Fibroblast of skin of left biceps (primary cell): ENCODE measurements around the gene CERT1.
"Not testable (repeated sequence)": the region's sequence is repeated elsewhere in the genome, so short reads cannot be mapped to it uniquely, and the experiment has no call there.

ENCODE experiments used
- DNase-seq, 2 experiments: peaks; one replicate each; pipeline ENCODE4 v3.0.0-alpha.2; 2013; ENCODE audit warnings: low read depth in 2 of 2

The CERT1 gene

GRCh38 chr5:75511435-75512382, at the start of gene CERT1, which contains the start of gene POLK:
CERT1 (minus strand) TSS chr5:75511629; CDS start chr5:75511207, 422 bp downstream.
POLK (plus strand) TSS chr5:75511891.
- peak; percentile 96 for DNase-seq

GRCh38 chr5:75560655-75561054, 49.2 kb upstream of the CERT1 start:
- not testable (repeated sequence) for DNase-seq

GRCh38 chr5:75558981-75559632, 47.7 kb upstream of the CERT1 start:
- no peak for DNase-seq

- no peak for DNase-seq
Measured at GRCh38 chr5:75558221-75558620, 46.8 kb upstream of the CERT1 start.

- no peak for DNase-seq
Measured at GRCh38 chr5:75553358-75553757, 41.9 kb upstream of the CERT1 start.

GRCh38 chr5:75552764-75553163, 41.3 kb upstream of the CERT1 start:
- no peak for DNase-seq

GRCh38 chr5:75551471-75551870, 40.0 kb upstream of the CERT1 start:
- DNase-seq: peak; percentile 33

- no peak for DNase-seq
Measured at GRCh38 chr5:75550597-75550996, 39.2 kb upstream of the CERT1 start.

GRCh38 chr5:75547812-75548211, 36.4 kb upstream of the CERT1 start:
- DNase-seq: no peak

GRCh38 chr5:75546830-75547229, 35.4 kb upstream of the CERT1 start:
- no peak for DNase-seq

GRCh38 chr5:75545131-75545530, 33.7 kb upstream of the CERT1 start:
- DNase-seq: no peak

- no peak for DNase-seq
Measured at GRCh38 chr5:75538211-75538610, 26.8 kb upstream of the CERT1 start.

- DNase-seq: no peak
Measured at GRCh38 chr5:75536694-75537360, 25.4 kb upstream of the CERT1 start.

- no peak for DNase-seq
Measured at GRCh38 chr5:75536147-75536546, 24.7 kb upstream of the CERT1 start.

- no peak for DNase-seq
Measured at GRCh38 chr5:75534734-75535133, 23.3 kb upstream of the CERT1 start.

- peak; percentile 51 to 61 for DNase-seq
Measured at GRCh38 chr5:75533716-75534115, 22.3 kb upstream of the CERT1 start.

GRCh38 chr5:75532190-75532589, 20.8 kb upstream of the CERT1 start:
- DNase-seq: no peak

GRCh38 chr5:75529185-75529584, 17.8 kb upstream of the CERT1 start:
- DNase-seq: no peak

GRCh38 chr5:75526070-75526469, 14.6 kb upstream of the CERT1 start:
- DNase-seq: no peak

GRCh38 chr5:75525344-75525743, 13.9 kb upstream of the CERT1 start:
- no peak for DNase-seq

GRCh38 chr5:75524591-75524990, 13.2 kb upstream of the CERT1 start:
- no peak for DNase-seq

- DNase-seq: peak in 1 of 2 experiments; percentile 20
Measured at GRCh38 chr5:75524071-75524470, 12.6 kb upstream of the CERT1 start.
